IPS-11a (cell line): ENCODE data around the gene CEP250.
"Not testable (repeated sequence)": the region's sequence is repeated elsewhere in the genome, so short reads cannot be mapped to it uniquely, and the experiment has no call there.

Source experiments
- H3K4me3 ChIP-seq: one replicate; pipeline ENCODE4 v1.5.1; 2013; ENCODE audit warnings: low read depth, low read length, control low read depth

CEP250 gene

DNA sequence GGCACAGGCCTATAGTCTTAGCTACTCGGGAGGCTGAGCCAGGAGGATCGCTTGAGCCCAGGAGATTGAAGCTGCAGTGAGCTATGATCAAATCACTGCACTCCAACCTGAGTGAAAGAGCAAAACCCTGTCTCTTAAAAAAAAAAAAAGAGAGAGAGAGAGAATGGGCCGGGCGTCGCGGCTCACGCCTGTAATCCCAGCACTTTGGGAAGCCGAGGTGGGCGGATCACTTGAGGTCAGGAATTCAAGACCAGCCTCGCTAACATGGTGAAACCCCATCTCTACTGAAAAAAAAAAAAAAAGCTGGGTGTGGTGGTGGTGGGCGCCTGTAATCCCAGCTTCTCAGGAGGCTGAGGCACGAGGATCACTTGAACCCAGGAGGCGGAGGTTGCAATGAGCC is 5.5 kb upstream of the CEP250 start:
- H3K4me3 ChIP-seq: not testable (repeated sequence)

DNA sequence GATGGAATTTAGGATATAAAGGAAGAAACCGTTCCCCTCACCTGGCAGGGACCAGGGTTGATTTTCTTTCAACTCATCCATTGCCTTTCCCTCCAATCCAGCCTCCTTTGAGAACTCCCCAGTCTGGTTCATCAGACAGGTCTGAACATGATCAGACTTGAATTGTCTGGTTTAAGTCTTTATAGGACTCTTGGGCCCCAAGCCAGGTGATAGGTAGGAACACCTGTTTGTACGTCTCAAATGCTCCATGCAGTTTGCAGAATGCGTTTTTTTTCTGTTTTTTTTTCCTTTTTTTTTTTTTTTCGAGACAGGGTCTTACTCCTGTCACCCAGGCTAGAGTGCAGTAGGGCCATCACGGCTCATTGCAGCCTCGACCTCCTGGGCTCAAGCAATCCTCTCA is 4.1 kb upstream of the CEP250 start:
- no peak overlapping the region for H3K4me3 ChIP-seq

DNA sequence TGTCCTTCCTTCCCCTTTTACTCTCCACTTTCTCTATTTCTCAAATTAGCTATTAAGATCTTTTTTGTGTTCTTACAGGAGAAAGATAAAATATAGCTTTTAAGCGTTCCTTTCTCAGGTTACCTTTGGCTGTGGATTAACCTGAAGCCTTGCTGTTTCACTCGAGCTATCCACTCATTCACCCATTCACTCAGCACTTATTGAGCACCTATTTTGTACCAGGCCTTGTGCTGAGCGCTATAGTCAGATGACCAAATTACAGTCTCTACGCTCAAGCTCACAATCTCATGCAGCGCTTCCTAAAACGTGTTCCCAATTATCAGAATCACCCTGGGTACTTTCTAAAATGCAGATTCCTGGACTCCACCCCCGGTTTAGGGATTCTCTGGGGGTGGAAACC is 1.8 kb upstream of the CEP250 start:
- no peak overlapping the region for H3K4me3 ChIP-seq

GRCh38 chr20:35456700-35457099 is 1.3 kb downstream of the CEP250 start:
- not testable (repeated sequence) for H3K4me3 ChIP-seq

DNA sequence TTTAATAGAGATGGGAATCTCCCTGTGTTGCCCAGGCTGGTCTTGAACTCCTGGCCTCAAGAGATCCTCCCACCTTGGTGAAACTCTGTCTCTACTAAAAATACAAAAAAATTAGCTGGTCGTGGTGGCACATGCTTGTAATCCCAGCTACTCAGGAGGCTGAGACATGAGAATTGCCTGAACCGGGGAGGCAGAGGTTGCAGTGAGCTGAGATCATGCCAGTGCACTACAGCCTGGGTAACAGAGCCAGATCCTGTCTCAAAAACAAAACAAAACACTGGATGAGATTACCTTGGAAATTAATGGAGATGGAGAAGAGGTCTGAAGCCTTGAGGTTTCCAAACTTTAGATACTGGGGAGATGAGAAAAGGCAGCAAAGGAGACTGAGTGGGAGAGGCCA is 2.1 kb downstream of the CEP250 start:
- H3K4me3 ChIP-seq: not testable (repeated sequence)

DNA sequence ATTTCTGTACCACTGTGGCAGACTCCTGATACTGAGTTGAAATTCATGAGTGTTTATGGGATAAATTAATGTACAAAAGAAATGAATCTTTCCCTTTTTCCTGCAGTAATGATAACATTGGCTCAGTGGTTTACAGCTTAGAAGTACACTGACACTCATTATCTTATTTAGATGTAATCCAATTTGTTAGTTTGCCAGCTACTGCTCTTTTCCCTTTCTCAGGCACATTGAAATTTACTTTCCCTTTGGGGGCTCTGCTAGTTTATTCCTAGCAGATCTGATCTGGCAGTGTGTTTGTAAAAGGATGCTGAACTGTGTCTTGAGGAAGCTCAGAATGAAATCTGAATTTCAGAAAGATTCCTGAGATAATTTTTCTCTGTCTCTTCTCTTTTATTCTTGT is 3.0 kb downstream of the CEP250 start:
- H3K4me3 ChIP-seq: no peak overlapping the region

- no peak overlapping the region for H3K4me3 ChIP-seq
Measured at GRCh38 chr20:35461620-35462019, 6.2 kb downstream of the CEP250 start.

DNA sequence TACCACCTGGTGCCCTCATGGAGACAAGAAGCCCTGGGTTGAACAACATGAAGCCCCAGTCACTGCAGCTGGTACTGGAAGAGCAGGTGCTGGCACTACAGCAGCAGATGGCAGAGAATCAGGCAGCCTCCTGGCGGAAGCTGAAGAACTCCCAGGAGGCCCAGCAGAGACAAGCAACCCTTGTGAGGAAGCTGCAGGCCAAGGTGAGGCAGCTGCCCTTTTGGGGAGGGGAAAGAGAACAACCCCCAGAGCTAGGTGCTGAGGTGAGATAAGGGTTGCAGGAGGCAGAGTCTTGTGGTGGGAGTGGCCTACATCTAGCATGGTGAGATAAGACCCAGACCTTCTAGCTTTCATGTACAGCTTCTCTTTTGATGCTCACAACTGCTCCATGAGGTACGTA is 7.0 kb downstream of the CEP250 start:
- H3K4me3 ChIP-seq: no peak overlapping the region

DNA sequence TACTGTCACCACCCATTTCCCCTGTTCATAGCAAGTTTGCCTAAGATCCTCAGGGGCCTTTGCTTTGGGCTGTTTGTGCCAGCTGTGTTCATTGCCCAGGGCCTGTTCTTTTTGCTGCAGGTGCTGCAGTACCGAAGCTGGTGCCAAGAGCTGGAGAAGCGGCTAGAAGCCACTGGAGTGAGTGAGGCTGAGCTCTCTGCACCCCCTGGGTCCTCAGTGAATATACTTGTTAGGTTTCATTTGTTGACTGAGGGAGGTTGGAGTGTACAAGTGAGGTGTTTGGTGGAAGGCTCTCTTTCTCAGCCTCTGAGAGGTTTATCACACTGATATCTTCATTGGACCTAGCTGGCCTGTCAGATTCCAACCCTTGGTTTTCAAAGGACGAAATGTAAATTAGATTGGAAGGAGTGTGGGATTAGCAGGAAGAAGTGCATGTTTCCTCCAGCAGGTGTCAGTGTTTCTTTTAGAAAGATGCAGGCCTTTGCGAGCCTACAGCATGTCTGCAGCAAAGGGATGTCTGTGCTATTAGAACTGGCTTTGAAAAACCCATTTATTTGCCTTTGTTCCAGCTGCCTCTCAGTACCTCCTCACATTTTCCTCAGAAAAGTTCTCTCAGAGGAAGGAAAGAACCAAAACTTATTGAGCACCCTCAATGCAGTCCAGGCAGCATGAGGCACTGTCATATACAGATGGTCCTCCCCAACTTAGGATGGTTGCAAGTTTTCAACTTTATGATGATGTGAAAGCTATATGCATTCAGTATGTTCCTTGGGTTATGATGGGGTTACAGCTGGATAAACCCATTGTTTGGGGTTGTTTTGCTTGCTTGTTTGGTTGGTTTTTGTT is 8.3 kb downstream of the CEP250 start:
- H3K4me3 ChIP-seq: no peak overlapping the region

DNA sequence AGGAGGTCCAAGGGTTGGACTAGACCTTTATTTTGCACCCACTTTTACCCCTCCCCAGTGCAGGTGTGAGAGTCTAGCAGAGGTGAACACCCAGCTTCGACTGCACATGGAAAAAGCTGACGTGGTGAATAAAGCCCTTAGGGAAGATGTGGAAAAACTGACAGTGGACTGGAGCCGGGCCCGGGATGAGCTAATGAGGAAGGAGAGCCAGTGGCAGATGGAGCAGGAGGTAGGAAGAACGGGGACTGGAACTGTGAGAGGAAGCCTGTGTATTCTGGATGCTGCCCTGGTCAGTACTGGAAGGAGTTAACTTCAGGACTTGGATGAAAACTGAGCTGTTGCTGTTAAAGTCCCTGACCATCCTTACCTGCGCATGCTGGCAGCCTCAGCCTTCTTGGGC is 10.6 kb downstream of the CEP250 start:
- no peak overlapping the region for H3K4me3 ChIP-seq

GRCh38 chr20:35466856-35467255 is 11.5 kb downstream of the CEP250 start:
- H3K4me3 ChIP-seq: no peak overlapping the region

GRCh38 chr20:35467339-35468224 is 12.2 kb downstream of the CEP250 start:
- no peak overlapping the region for H3K4me3 ChIP-seq

DNA sequence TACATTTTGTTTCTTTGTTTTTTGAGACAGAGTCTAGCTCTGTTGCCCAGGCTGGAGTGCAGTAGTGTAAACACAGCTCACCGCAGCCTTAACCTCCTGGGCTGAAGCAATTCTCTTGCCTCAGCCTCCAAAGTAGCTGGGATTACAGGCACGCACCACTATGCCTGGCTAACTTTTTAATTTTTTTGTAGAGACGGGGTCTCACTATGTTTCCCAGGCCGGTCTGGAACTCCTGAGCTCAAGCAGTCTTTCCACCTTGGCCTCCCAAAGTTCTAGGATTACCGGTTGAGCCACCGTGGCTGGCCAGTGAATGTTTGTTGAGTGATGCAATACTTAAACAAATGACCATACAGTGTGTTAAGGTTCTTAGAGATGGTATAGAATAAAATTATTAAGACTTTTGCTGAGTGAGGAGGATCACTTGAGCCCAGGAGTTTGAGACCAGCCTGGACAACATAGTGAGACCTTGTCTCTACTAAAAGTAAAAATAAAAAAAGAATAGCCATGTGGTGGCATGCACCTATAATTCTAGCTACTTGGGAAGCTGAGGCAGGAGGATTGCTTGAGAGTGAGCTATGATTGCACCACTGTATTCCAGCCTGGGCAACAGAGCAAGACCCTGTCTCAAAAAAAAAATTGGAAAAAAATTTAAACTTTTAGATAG is 13.4 kb downstream of the CEP250 start:
- H3K4me3 ChIP-seq: no peak overlapping the region

GRCh38 chr20:35472209-35472608 is 16.8 kb downstream of the CEP250 start:
- H3K4me3 ChIP-seq: no peak overlapping the region

DNA sequence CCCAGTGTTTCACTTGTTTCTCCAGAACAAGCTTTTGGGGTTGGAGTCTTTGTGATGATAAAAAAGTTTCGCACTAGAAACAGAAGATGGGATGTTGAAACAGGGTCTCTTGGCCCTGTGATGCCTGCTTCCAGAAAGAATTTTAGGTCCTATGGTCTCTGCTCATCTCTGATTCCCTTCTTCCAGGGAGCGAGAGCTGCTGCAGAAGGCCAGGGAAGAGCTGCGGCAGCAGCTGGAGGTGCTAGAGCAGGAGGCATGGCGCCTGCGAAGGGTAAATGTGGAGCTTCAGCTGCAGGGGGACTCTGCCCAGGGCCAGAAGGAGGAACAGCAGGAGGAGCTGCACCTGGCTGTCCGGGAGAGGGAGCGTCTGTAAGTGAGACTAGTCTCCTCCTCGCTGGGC is 18.3 kb downstream of the CEP250 start:
- no peak overlapping the region for H3K4me3 ChIP-seq

- no peak overlapping the region for H3K4me3 ChIP-seq
Measured at GRCh38 chr20:35474303-35474871, 19.0 kb downstream of the CEP250 start.

- no peak overlapping the region for H3K4me3 ChIP-seq
Measured at GRCh38 chr20:35476288-35476687, 20.9 kb downstream of the CEP250 start.

DNA sequence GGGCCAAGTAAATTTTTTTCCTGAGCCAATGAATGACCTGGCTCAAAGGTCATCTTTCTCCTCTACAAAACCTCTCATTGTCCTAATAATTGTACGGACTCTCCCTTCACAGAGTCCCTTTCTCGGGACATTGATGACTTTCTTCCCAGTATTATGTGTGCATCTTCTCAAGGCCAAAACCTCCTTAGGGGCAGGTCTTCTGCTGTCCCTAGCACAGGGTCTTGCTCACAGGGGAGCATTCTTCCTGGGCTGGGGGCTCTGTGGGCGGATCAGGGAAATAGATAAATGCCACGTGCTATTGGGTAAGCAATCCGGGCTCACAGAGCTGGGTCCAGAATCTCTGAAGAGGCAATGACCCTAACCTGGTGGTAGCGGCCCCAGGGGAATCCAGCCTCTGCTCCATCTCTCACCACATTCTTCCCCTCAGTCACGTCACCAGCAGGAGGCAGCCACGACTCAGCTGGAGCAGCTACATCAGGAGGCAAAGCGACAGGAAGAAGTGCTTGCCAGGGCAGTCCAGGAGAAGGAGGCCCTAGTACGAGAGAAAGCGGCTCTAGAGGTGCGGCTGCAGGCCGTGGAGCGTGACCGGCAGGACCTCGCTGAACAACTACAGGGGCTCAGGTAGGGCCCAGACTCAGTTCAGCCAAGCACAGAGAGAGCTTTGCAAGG is 23.5 kb downstream of the CEP250 start:
- H3K4me3 ChIP-seq: no peak overlapping the region

GRCh38 chr20:35479798-35480197 is 24.4 kb downstream of the CEP250 start:
- H3K4me3 ChIP-seq: no peak overlapping the region

DNA sequence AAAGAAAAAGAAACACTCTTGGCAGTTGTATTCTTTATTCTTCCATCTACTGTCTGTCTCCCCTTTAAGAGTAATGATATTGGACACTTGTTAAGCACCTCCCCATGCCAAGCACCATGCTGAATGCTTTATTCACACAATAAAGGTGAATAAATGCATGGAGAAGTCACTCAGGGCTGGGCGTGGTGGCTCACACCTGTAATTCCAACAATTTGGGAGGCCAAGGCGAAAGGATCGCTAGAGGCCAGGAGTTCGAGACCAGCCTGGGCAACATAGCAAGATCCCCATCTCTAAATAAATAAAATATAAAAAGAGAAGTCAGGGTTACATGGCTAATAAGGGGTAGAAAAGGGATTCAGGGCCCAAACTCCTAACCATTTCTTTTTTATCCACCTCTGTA is 32.1 kb downstream of the CEP250 start:
- no peak overlapping the region for H3K4me3 ChIP-seq

GRCh38 chr20:35489717-35490116 is 34.3 kb downstream of the CEP250 start:
- no peak overlapping the region for H3K4me3 ChIP-seq
